ENCODE results near the gene KLHL17.

KLHL17 gene

DNA sequence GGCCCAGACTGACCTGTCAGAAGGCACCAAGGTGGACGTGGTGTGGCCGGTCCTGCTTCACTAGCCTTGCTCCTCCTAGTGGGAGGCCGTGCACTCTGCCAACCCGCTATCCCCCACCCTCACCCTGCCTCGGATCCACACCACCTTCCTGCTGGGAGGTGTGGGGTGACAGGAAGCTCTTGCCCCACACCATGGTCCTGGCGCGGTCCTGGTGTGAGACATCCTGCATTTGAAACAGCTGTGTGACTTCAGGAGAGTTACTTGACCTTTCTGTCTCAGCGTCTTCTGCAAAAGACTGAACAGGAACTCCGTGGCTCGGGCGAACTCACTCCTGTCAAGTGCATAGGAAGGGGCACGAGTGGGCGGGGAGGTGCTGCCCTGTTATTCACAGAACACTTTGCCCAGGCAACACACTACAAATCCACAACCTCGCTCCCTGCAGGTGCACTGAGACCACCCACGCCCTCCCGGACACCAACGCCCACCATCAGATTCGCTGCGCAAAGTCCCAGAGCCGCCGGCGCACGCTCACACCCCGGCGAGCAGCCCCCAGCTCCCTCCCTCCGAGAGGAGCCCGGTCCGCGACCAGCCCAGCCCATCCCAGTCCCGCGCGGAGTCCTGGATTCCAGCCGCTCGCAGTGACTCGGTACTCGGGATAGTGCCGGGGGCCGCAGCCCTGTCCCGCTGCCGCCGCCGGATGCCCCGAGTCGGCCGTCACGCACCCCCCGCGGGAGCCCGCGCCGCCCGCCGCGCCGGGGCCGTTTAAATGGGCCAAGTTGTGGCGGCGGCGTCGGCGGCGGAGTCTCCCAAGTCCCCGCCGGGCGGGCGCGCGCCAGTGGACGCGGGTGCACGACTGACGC, 37.0 kb upstream of the KLHL17 start, which contains the start of gene SAMD11:
TSS of gene SAMD11 (plus strand) at position 793 of the 860 bp plus-strand sequence. CDS start 509 bp downstream, outside the sequence.
- peak; percentile 31 for DNase-seq

DNA sequence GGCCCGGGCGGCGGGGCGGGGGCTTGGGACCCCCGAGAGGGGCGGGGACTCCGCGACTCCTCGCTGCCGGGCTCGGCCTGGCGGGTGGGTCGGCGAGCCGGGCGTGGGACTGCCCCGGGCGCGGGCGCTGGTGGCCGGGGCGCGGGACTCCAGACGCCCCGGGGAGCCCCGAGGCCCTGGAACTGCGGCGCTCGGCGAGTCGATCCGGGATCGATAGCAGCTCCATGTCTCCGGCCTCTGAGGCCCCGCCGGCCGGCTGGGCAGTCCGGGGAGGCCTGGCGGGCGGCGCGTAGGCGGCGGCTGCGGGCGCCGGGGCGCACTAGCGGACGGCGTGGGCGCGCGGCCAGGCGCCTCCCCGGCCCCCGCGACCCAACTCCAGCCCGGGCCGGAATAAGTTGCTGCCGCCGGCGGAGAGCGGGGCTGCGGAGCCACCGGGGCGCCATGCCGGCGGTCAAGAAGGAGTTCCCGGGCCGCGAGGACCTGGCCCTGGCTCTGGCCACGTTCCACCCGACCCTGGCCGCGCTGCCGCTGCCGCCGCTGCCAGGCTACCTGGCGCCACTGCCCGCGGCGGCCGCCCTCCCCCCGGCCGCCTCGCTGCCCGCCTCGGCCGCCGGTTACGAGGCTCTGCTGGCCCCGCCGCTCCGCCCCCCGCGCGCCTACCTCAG, 36.3 kb upstream of the KLHL17 start:
- DNase-seq = no peak

DNA sequence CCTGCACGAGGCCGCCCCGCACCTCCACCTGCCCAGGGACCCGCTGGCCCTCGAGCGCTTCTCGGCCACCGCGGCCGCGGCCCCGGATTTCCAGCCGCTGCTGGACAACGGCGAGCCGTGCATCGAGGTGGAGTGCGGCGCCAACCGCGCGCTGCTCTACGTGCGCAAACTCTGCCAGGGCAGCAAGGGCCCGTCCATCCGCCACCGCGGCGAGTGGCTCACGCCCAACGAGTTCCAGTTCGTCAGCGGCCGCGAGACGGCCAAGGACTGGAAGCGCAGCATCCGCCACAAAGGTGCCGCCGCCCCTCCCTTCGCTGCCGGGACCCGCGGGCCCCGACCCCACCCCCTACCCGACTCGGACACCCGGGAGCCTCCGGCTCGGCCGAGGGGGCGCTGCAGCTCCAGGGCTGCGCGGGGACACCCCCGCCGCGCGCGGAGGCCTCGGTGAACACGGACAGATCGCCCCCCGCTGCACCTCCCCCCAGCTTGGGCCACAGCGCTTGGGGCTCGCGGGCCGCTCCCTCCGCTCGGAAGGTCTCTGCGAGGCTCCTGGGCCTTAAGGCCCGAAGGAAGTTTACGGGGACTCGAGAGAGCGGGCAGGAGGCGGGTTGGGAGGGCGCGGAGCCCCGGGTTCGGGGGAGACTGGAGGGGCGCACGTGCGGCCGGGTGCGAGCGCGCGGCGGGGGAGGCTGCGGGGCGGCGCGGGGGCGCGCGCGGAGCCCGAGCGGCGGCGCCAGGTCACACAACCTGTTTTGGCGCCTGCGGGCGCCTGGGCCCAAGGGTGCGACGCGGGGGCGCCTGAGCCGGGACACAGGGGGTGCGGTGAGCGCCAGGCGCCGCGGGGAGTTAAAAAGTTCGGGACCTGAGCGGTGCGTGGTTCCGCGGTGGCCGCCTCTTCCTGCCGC, 35.5 kb upstream of the KLHL17 start:
- no peak for DNase-seq

DNA sequence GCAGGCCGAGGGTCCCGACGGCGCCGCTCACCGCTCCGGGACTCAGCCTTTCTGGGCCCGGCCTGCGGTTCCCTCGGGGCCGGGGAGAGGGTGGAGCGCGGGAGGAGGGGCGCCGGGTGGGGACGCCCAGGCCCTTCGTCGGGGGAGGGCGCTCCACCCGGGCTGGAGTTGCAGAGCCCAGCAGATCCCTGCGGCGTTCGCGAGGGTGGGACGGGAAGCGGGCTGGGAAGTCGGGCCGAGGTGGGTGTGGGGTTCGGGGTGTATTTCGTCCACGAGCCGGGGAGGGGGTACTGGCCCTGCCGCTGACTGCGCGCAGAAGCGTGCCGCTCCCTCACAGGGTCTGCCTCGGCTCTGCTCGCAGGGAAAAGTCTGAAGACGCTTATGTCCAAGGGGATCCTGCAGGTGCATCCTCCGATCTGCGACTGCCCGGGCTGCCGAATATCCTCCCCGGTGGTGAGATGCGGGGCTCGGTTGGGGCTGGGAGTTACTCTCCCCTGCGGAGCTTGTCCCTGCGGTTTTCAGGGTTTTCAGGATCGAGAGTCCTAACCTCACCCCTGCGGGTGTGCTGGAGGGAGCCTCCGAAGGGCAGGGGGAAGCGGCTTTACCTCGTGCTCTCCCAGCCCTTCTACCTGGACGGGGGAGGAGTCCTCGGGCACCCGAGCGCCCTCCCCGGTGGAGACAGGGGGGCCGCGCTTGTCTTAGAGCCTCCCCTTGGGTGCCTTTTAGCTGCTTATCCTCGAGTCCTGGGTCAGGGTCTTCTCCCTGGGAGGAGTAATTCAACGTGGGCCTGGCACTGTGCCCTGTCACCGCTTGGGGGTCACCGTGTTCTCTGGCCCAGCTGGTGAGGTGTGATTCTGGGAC, 34.6 kb upstream of the KLHL17 start:
- DNase-seq = no peak

DNA sequence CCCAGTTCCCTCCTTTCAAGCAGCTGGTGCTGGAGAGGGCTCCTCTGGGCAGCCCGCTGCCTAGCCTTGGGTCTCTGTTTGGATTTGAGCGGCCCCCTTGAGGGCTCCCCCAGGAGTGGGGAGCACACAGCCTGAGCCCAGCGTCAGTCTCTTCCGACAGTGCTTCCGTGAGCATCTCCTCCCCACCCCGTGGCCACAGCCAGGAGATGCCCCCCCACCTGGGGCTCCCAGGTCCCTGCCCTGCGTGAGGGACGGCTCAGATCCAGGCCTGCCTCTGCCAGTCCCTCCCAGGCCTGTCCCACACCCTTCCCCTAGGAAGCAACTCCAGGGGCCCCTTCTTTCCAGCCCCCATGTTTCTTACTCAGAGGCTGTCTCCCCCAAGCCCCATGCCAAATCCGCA, 33.1 kb upstream of the KLHL17 start:
- no peak for DNase-seq

DNA sequence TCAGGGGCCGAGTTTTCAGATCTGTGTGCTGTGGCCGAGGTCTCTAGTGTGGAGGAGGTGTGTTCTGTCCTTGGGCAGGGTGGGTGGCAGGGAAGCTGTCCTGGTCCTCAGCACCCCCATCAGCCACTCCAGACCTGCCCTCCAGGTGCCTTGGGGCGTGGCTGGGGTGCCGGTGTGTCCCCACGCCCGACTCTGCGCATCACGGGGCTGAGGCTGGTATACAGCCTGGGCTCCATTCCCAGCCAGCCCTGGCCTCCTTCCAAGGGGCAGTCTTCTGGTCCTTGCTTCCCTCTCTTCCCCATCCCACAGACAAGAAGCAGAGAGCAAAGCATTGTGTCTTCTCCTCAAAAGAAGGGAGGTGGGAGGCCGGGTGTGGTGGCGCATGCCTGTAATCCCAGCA, 32.6 kb upstream of the KLHL17 start:
- DNase-seq = no peak

DNA sequence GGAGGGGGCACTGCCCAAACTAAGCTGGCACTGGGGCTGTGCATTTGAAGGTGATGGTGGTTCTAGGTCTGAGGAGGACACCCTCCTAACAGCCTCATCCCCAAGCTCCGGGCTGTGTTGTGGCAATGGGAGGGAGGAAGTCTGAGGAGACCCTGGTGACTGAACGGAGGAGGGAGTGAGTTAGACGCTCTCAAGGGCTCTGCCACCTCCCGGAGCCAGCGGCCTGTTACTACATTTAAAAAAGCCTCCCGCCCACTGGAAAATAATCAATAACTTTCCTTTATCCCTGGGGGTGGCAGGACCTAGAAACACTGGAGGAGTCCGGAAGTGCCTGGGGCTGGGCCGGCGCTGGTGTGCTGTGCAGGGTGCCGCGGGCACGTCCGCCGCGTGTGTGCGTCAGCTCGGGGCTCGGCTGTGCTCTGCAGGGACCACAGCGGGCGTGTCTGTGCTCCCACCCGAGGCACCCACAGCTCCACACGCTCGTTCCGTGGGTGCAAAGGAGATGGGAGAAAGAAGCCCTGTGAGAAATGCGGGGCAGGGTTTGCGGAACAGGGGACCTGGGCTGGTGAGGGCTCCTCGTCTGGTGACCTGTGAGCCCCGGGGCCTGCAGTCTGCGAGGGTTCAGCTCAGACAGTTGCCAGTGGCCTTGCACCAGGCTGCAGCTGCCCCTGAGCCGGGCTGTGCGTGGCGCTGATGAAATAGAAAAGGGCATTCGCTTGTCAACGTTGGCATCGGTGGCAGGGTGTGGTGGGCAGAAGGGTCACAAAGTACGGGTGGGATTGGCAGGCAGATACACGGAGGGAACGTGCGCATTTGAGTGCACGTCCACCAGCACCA, 31.3 kb upstream of the KLHL17 start:
- DNase-seq = no peak

DNA sequence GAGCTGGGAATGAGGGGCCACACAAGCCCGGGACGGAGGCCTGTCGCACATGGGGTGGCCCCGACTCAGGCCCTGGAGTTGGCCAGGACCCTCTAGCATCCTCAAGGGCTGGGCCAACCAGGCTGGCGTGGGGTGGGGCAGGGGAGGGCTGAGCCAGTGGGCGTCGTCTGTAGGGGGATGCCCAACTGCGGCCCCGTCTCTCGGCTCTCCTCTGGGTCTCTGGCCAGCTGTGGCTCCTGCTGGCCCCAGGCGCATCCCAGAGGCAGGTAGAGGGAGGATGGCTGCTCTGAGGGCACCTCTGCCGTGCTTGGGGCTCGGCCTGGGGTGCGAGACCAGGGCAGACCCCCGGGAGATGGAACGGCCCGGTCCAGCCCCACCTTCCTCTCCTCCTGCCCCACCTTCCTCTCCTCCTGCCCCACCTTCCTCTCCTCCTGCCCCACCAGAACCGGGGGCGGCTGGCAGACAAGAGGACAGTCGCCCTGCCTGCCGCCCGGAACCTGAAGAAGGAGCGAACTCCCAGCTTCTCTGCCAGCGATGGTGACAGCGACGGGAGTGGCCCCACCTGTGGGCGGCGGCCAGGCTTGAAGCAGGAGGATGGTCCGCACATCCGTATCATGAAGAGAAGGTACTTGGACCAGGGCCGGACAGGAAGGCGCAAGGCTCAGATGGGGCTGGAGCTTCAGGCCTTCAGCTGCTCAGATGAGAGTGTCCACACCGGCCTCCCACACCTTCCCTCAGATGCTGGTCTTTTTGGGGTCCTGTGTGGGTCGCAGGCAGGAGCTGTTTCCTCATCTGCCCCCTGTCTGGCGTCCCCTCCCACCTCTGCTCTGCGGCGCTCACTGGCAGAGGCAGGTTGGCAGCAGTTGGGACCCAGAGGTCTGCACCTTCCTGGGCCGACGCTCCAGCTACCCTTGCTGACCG, 30.4 kb upstream of the KLHL17 start:
- DNase-seq = no peak

DNA sequence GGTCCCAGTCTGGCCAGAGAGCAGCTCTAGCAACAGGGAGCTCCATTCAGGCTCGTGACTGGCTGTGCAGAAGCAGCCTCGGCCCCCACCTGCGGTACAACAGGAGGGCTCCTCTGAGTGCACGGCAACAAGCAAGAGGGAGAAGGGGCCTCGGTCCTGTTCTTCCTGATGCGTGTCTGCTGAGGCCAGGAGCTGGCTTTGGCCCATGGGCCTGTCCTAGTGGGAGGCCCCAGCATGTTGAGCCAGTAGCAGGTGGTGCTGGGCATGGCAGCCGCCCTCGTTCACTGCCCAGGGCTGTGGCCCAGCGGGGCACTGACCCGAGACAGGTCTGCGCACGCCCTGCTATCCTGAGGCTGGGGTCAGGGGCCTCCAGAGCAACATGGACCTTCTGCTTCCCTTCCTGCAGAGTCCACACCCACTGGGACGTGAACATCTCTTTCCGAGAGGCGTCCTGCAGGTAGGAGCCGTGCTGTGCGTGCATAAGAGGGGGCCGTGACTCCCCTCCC, 29.7 kb upstream of the KLHL17 start:
- DNase-seq = no peak

DNA sequence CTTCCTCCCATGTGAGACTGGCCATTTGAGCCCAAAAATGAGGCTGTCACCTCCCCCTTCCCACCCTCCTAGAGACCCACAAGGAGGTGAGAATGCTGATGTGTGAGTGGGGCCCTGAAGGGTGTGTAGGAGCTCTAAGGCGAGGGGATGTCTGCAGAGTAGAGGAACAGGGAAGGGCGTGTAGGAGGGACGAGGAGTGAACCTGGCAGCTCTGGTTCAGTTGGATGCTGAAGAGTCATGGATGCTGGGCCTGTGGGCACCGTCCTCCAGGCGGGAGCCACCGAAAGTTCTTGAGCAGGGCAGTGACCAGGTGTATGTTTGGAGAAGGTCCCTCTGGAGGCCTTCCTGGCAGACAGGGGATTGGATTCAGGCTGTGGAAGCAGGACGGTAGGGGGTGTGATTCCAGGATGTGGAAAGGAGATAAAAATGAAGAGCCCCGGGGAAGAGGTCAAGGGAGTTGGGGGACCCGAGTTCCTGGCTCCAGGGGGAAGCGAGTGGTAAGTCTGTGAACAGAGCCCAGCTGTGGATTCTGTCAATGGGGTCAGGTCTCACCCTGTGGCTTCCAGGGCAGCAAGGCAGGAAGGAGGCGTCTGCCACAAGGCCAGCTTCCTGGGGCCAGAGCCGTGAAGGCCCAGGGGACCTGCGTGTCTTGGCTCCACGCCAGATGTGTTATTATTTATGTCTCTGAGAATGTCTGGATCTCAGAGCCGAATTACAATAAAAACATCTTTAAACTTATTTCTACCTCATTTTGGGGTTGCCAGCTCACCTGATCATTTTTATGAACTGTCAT, 28.8 kb upstream of the KLHL17 start:
- no peak for DNase-seq

DNA sequence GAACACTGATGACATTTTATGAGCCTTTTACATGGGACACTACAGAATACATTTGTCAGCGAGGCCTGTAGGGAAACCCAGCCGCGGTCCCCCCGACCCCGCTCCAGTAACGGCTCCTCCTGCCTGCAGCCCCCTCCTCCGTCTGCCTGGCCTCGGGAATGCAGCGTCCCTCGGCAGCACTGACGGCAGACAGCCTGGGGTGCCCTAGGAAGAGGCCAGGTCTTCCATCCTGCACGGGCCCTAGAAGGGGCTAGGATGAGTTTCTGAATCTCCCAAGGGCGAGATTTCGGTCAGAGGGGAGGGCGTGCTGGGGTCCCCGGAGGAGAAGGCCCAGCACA, 28.2 kb upstream of the KLHL17 start:
- DNase-seq = no peak

DNA sequence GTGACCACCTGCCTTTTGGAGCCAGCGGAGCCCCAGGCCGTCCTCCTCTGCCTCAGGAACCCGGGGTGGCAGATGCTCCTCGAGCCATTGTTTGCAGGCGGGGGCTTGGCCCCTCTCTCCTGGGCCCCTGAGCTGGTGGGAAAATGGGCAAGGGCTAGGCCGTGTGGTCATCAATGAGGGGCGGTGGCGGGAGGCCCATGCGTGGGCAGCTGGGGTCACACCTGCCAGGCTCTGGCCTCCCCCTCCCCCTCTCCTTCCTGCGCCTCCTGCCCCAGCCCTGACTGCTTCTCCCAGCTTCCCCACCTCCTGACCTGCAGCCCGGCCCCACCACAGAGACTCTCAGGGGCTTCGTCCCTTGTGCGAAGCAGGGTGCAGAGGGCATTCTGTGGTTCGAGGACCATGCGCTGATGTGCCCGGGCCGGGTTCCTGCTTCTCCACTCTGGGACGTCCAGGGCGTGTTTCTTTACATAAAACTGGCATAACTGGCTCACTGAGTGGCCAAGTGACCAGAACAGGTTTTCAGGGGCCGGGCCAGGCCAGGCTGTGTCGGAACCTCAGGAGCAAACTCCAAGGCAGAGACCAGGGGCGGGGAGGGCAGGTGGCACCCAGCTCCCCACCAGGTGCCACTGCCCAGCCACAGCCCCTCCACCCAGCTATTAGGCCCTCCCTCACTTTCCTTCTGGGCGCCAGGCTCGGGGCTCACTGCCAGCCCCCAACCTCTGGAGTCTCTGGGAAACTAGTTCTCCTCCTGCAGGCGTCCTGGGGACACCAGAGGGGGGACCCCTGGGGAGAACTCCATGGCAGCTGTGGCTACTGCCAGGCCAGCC, 27.4 kb upstream of the KLHL17 start:
- DNase-seq = no peak

DNA sequence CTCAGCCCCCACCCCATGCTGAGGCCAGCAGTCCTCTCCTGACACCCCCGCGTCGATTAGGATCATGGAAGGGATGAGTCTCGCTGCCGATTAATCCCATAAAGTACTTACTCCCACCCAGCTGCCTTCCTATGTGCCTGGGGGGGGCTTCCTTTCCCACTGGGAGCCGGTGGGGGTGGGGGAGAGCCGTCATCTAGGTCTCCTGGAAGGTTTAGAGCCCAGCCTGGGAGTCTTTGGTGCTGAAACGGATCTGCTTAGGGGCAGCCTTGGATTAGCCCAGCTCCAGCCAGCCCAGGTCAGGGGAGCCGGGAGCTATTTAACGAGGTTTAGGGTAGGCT, 26.8 kb upstream of the KLHL17 start:
- no peak for DNase-seq

DNA sequence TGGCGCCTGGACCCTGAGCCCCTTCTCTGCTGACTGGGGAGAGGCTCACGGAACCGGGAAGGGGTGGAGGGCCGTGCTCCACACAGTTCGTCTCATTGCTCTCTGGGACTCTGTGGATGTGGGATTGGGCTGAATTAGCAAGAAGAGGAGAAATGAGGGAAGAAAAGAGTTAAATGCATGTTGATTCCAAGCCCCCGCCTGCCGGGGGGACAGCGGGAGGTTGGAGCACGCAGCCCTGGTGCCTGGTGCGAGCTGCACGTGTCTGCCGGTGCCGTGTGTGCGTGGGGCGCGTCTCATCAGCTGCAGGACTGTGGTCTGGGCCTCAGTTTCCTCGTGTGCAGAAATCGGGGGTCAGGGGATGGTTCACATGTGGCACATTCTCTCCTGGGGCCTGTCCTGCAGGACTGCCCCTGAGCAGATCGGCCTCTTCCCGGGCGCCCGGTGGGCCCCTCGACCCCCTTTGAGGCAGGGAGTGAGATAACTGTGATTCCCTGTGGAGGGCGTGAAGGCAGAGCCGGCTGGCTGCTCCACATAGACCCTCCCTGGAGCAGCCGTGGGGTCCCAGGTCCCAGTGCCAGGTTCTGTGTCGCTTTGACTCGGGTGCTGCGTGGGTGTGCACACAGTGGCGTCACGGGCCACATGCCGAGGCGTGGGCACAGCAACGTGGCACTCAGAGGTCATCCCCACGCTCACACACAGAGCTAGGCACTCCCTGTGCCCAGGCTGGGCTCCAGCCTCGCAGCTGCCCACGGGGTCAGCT, 25.2 kb upstream of the KLHL17 start:
- DNase-seq = no peak

DNA sequence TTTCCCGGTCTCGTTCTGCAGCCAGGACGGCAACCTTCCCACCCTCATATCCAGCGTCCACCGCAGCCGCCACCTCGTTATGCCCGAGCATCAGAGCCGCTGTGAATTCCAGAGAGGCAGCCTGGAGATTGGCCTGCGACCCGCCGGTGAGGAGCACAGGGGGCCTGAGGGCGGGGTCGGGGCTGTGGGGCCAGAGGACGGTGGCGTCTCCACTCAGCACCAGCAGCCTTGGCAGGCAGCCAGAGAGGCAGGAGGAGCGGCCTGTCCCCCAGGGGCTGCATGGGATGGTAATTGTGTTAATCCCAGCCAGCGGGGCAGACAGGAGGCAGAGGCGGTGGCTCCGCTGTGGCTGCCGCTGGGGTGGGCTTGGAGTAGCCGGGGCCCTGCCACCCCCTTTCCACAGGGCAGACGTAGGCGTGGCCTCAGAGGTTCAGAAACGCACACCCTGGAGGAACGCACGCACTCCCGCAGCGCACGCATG, 24.6 kb upstream of the KLHL17 start:
- DNase-seq = no peak

DNA sequence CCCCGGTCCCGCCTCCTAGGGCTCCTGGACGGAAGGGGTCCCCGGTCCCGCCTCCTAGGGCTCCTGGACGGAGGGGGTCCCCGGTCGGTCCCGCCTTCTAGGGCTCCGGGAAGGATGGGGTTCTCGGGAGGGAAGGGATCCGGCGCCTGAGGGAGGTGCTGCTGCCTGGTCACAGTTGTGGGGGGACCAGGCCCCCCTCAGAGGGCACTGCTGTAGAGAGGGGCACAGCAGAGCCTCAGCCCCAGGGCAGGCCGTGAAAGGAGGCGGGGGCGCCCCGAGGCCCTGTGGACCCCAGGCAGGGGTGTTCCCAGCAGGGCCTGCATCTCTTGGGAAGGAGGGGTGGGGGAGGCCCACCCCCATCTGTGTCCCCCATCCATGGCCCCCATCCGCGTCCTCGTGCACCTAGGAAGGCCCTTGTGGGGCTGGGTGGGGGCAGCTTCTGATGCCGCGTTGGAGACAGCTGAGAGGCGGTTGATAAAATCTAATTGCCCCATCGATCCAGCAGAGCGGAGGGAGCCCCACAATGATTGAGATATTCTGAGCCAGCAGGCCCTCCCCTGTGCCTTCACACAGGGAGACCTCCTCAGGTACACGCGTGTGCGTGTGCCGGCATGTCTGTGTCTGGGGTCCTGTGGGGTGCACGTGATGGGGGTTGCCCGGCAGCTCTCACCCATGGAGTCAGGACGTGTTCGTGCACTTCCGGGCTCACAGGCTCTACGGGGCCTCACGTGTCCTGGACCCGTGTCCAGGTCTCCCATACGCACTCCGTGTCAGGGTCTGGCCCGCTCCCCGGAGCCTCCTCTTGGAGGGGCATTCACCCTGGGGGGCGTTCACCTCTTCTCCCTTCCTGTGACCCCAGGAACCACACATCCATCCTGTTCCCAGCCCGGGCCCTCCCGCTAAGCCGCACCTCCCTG, 23.8 kb upstream of the KLHL17 start:
- DNase-seq = no peak

Data from NCI-H774 (cell line).